ENCODE data around the gene PRKN.

DNA sequence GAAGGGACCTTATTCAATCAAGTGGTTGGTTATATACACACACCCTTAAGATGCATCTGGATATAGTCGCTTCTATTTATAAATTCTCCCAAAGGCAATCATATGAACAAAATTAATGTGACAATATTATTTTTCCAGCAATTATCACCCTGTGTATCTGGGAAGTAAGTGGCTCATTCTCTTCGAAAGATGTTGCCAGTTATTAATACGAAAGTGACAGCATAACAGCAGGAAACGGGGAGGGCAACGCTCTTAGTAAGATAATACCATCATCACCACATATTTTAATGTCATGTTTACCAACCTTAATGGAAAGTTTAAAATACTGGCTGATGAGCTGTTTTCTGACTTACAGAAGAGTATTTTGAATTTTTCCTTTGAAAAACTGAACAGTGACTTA lies 756.5 kb downstream of the PRKN start:
- TF ChIP-seq, protein P1, sequence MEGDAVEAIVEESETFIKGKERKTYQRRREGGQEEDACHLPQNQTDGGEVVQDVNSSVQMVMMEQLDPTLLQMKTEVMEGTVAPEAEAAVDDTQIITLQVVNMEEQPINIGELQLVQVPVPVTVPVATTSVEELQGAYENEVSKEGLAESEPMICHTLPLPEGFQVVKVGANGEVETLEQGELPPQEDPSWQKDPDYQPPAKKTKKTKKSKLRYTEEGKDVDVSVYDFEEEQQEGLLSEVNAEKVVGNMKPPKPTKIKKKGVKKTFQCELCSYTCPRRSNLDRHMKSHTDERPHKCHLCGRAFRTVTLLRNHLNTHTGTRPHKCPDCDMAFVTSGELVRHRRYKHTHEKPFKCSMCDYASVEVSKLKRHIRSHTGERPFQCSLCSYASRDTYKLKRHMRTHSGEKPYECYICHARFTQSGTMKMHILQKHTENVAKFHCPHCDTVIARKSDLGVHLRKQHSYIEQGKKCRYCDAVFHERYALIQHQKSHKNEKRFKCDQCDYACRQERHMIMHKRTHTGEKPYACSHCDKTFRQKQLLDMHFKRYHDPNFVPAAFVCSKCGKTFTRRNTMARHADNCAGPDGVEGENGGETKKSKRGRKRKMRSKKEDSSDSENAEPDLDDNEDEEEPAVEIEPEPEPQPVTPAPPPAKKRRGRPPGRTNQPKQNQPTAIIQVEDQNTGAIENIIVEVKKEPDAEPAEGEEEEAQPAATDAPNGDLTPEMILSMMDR (IDR thresholded peaks at IDR 0.05), result no peak
- TF ChIP-seq POLR2A (IDR thresholded peaks at IDR 0.05), result no peak
